Endothelial cell of umbilical vein (primary cell): Measurements from ENCODE around the gene TRAPPC5. TPM values are rescaled to one million over a fixed set of nuclear protein-coding genes. Genes with fewer than 3 reads are reported as not detected.

Experiments used
- BruUV-seq: library from RNA; stranded (reverse); fragments of 400-500 nt; replicated peaks from 2 replicates; lab custom pipeline; 2021; lab: Mats Ljungman, UMichigan
- CTCF ChIA-PET: fragments of 300-600, 350-600 bp; sonication (Branson Sonifier 250); formaldehyde crosslinking; loops from one replicate; lab custom pipeline; 2021; ENCODE audit warnings: antibody characterized with exemption, inconsistent platforms; lab: Charles Lee
- POLR2A ChIA-PET: fragments of 300-600, 350-600 bp; sonication (Branson Sonifier 250); formaldehyde crosslinking; loops from one replicate; lab custom pipeline; 2021; ENCODE audit warnings: antibody characterized with exemption, inconsistent platforms; lab: Charles Lee
- DNase-seq: peaks from one replicate; pipeline ENCODE4 v3.0.0-alpha.2; 2011; ENCODE audit warnings: low read depth, low spot score
- FAIRE-seq: peaks from 2 replicates; lab custom pipeline; 2011; peaks lifted over from hg19 to GRCh38; lab: Jason Lieb, UNC
- H2AFZ ChIP-seq: 2 replicates; pipeline ENCODE4 v1.6.0; 2012; ENCODE audit warnings: low read depth, low read length, control low read depth, inconsistent platforms
- H3K27ac ChIP-seq: 2 replicates; pipeline ENCODE4 v1.5.1; 2011; ENCODE audit warnings: low read depth, mild to moderate bottlenecking, control low read depth, low read length, moderate library complexity; ENCODE audit not compliant: insufficient read depth
- H3K27me3 ChIP-seq, 2 experiments: 2 replicates each; pipeline versions ENCODE4 v1.6.0 to v1.6.1; 2011; ENCODE audit warnings: low read length in 2 of 2, mixed read lengths in 1 of 2; ENCODE audit not compliant: control insufficient read depth in 2 of 2, insufficient read depth in 2 of 2
- H3K36me3 ChIP-seq, 2 experiments: 2 replicates in 1 of 2; 3 replicates in 1 of 2; pipeline ENCODE4 v1.5.1; 2011; ENCODE audit warnings: low read length in 2 of 2, mild to moderate bottlenecking in 1 of 2, moderate library complexity in 1 of 2; ENCODE audit not compliant: control insufficient read depth in 2 of 2, insufficient read depth in 2 of 2; ENCODE audit errors: extremely low read depth in 1 of 2
- H3K4me1 ChIP-seq: 3 replicates; pipeline ENCODE4 v1.5.1; 2011; ENCODE audit warnings: mild to moderate bottlenecking, low read length; ENCODE audit not compliant: control insufficient read depth, insufficient read depth; ENCODE audit errors: extremely low read depth
- H3K4me2 ChIP-seq: 2 replicates; pipeline ENCODE4 v1.6.1; 2011; ENCODE audit warnings: low read length, control low read depth, mixed read lengths; ENCODE audit not compliant: insufficient read depth
- H3K4me3 ChIP-seq, 3 experiments: fragments of 200-600 bp in 1 of 3; sonication (generic), shearing (Covaris generic) in 1 of 3; replicated peaks in 1 of 3; 2 replicates each; pipeline ENCODE4 v1.5.1; 2011 to 2016; ENCODE audit warnings: control low read depth in 3 of 3, low read length in 3 of 3, mild to moderate bottlenecking in 2 of 3, inconsistent platforms in 1 of 3, low read depth in 1 of 3, moderate library complexity in 1 of 3; ENCODE audit not compliant: insufficient read depth in 1 of 3
- H3K79me2 ChIP-seq: 2 replicates; pipeline ENCODE4 v1.6.0; 2012; ENCODE audit warnings: low read length, inconsistent platforms; ENCODE audit not compliant: control insufficient read depth, insufficient read depth
- H3K9ac ChIP-seq: replicated peaks from 2 replicates; pipeline ENCODE3; 2011; ENCODE audit warnings: low read length, control low read depth; ENCODE audit not compliant: insufficient read depth; ENCODE audit errors: extremely low read depth
- H3K9me1 ChIP-seq: replicated peaks from 3 replicates; pipeline ENCODE4 v1.6.0; 2011; ENCODE audit warnings: mild to moderate bottlenecking, low read length; ENCODE audit not compliant: control insufficient read depth, insufficient read depth; ENCODE audit errors: extremely low read depth
- H3K9me3 ChIP-seq: replicated peaks from 2 replicates; pipeline ENCODE4 v1.5.1; 2012; ENCODE audit warnings: low read length, inconsistent platforms; ENCODE audit not compliant: control insufficient read depth, insufficient read depth
- H4K20me1 ChIP-seq: replicated peaks from 2 replicates; pipeline ENCODE3; 2011; ENCODE audit warnings: mild to moderate bottlenecking, low read length; ENCODE audit not compliant: control insufficient read depth, insufficient read depth; ENCODE audit errors: extremely low read depth
- EZH2 ChIP-seq: IDR thresholded peaks from 2 replicates; pipeline ENCODE4 v1.6.1; 2012; ENCODE audit warnings: borderline replicate concordance, low read depth, mild to moderate bottlenecking, moderate library complexity, low read length, inconsistent platforms; ENCODE audit not compliant: severe bottlenecking
- FOS ChIP-seq: IDR thresholded peaks from 2 replicates; pipeline ENCODE4 v1.6.1; 2011; ENCODE audit warnings: mild to moderate bottlenecking, low read length, moderate library complexity, borderline replicate concordance; ENCODE audit not compliant: insufficient read depth
- GATA2 ChIP-seq: IDR thresholded peaks from 2 replicates; pipeline ENCODE4 v1.7.0; 2011; ENCODE audit warnings: low read depth, mild to moderate bottlenecking, moderate library complexity, mixed read lengths, low read length; ENCODE audit not compliant: insufficient read length, insufficient read depth
- JUN ChIP-seq: IDR thresholded peaks from 2 replicates; pipeline ENCODE4 v1.6.1; 2011; ENCODE audit warnings: borderline replicate concordance, low read depth; ENCODE audit not compliant: insufficient read length, insufficient read depth
- MAX ChIP-seq: IDR thresholded peaks from 2 replicates; pipeline ENCODE4 v1.6.1; 2011; ENCODE audit not compliant: insufficient read depth, insufficient read length
- MYC ChIP-seq: IDR thresholded peaks from one replicate; pipeline ENCODE4 v1.6.1; 2011; ENCODE audit warnings: mild to moderate bottlenecking, low read depth, low read length
- POLR2A ChIP-seq: IDR thresholded peaks from 2 replicates; pipeline ENCODE4 v1.6.1; 2012; ENCODE audit warnings: low read depth, mild to moderate bottlenecking, control low read depth, low read length
- POLR2AphosphoS5 ChIP-seq: IDR thresholded peaks from 2 replicates; pipeline ENCODE4 v1.6.1; 2012; ENCODE audit warnings: low read depth, mild to moderate bottlenecking, control low read depth, low read length, moderate library complexity; ENCODE audit not compliant: insufficient read depth
- dilution Hi-C: fragments of 300-500 bp; cut with MboI; formaldehyde crosslinking; loops from one replicate; pipeline ENCODE4 v1.15.0; 2019; ENCODE audit warnings: low sequenced_read_pairs; ENCODE audit not compliant: extremely low pct_ligation_motif_present
- intact Hi-C: fragments of 100-400 bp; cut with micrococcal nuclease; formaldehyde crosslinking; loops from one replicate; pipeline ENCODE4 v1.10.0; 2022
- polyA plus RNA-seq, 4 experiments: library from polyadenylated mRNA; depleted of rRNA in 3 of 4; stranded (reverse) in 3 of 4; unstranded in 1 of 4; fragments of >200 nt; gene quantifications; 2 replicates each; pipeline versions ENCODE4 v1.2.1 to v1.2.3, GENCODE V29; 2011 to 2012; ENCODE audit warnings: missing spikeins in 1 of 4
- total RNA-seq: library from RNA; stranded (reverse); gene quantifications from 2 replicates; pipeline ENCODE4 v1.2.3, GENCODE V29; 2021
- TF ChIP-seq, protein P1 (sequence below), 2 donors: IDR thresholded peaks; 1 replicate in 1 of 2; 2 replicates in 1 of 2; pipeline ENCODE4 v1.5.1; 2011; ENCODE audit warnings: low read length in 2 of 2, mild to moderate bottlenecking in 2 of 2, moderate library complexity in 2 of 2, control low read depth in 1 of 2, inconsistent platforms in 1 of 2, low read depth in 1 of 2; ENCODE audit not compliant: insufficient read depth in 1 of 2; ENCODE audit errors: extremely low read depth in 1 of 2

The TRAPPC5 gene
- total and polyA plus RNA-seq, 2 donors (not counting 3 experiments of a cell fraction or from before 2014, with no cell fraction given): 114 to 172 TPM

DNA sequence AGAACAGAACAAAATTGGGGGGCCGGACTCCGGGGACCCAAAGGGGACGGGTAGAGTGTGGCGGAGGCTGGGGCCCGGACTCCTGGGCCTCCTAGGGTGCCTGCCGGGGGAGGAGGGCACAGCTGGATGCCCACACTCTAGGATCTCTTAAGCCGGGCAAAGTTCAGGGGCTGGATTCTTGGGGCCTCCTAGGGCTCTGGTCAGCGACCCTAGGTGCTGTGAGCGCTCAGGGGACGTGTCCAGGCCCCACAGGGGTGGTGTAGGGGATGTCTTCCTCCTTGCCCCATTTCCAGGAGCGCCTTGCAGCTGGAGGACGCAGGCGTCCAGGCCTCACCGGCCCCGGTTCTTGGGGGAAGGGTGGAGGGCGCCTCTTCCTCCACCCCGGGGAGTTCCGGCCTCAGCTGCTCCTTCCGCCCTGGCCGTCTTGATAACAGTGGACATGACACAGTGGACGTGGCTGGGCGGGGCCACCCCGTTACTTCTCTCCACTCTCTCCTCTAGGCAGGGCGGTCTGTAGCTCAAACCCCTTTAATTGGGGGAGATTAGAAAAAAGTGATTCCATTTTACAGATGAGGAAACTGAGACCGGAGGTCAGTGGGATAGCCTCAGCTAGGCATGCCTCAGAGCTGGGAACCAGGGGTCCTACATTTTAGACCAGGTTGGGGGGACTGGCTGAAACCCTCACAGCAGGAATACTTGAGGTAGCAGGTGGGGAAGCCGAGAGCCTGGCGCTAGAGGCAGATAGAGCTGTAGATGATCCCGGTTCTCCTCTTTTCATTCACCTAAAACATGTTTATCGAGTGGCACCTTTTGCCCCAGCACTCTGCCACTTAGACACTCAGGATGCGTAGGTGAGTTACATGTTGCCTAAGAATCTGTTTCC is 43.0 kb upstream of the TRAPPC5 start:
- peak; percentile 69 for FAIRE-seq
- POLR2A ChIA-PET: no interaction called here

DNA sequence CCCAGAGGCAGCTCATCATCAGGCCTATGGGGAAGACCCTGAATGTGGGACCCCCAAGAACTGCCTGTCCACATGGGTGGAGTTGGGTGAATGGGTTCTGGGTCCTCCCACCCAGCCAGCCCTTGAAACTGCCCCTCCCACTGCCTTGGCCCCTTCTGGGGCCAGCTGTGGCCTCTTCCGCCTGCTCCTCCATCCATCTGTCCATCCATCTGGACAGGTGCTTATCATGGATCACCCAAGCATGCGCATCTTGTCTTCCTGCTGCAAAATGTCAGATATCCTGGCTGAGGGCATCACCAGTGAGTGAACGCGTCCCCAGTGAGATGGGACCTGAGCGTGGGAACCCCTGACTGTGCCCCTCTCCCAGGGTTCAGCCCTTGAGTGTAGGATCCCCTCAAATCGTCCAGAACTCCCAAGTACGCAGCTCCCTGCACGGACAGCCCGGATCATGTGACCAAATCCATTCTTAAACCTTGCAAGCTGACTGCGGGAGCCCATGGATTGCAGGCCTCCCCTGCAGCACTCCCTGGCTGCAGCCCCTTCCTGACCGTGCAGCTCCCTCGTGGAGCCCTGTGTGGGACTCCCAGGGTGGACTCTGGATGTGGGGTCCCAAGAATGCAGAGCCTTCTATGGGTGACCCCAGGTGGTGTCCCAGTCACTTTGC is 41.7 kb upstream of the TRAPPC5 start:
- H3K9ac ChIP-seq: no peak overlapping the region
- peaks cover 7% of the 10 kb centered on the region for H3K4me1 ChIP-seq
- H2AFZ ChIP-seq: no peak overlapping the region
- DNase-seq (no peak), FAIRE-seq (no peak)
- no peaks in the 10 kb centered on the region for H3K27me3 ChIP-seq
- CTCF ChIA-PET: interaction anchor here (1.3 kb wide), 1 partner anchor 9 kb away, joined by 4 read pairs; the partner anchor contains the start of genes PET100 and XAB2
- no TSS peak for BruUV-seq
- no peaks in the 10 kb centered on the region for H3K36me3 ChIP-seq
- H3K79me2 ChIP-seq: no peaks in the 10 kb centered on the region
- H3K9me1 ChIP-seq: no peaks in the 10 kb centered on the region
- no peak overlapping the region for H3K27ac ChIP-seq
- no peaks in the 10 kb centered on the region for H3K9me3 ChIP-seq
- intact Hi-C loops (no loop called here), dilution Hi-C loops (no loop called here)
- H3K4me2 ChIP-seq: no peak overlapping the region
- H4K20me1 ChIP-seq: no peaks in the 10 kb centered on the region
- TF ChIP-seq POLR2A (no peak), POLR2AphosphoS5 (no peak), FOS (no peak), JUN (no peak), EZH2 (no peak), GATA2 (no peak), MAX (no peak), MYC (no peak)
- TF ChIP-seq, protein P1, sequence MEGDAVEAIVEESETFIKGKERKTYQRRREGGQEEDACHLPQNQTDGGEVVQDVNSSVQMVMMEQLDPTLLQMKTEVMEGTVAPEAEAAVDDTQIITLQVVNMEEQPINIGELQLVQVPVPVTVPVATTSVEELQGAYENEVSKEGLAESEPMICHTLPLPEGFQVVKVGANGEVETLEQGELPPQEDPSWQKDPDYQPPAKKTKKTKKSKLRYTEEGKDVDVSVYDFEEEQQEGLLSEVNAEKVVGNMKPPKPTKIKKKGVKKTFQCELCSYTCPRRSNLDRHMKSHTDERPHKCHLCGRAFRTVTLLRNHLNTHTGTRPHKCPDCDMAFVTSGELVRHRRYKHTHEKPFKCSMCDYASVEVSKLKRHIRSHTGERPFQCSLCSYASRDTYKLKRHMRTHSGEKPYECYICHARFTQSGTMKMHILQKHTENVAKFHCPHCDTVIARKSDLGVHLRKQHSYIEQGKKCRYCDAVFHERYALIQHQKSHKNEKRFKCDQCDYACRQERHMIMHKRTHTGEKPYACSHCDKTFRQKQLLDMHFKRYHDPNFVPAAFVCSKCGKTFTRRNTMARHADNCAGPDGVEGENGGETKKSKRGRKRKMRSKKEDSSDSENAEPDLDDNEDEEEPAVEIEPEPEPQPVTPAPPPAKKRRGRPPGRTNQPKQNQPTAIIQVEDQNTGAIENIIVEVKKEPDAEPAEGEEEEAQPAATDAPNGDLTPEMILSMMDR (IDR thresholded peaks at IDR 0.05; ENCODE audit: extremely low read depth in 1 of 2, insufficient read depth in 1 of 2, low read depth in 1 of 2, low read length in 2 of 2): no peak
- H3K4me3 ChIP-seq: no peak overlapping the region
- POLR2A ChIA-PET: no interaction called here

More for the DNA sequence above, 43.0 kb upstream of the TRAPPC5 start:
- TF ChIP-seq POLR2AphosphoS5: peak; percentile 11
- no peak for TF ChIP-seq EZH2
- Histone ChIP-seq H3K9me1 (no peaks in the 10 kb centered on the region), H3K79me2 (no peaks in the 10 kb centered on the region), H2AFZ (peak overlapping the region; percentile 44), H3K4me2 (peak overlapping the region; percentile 32), H3K9me3 (no peaks in the 10 kb centered on the region), H3K36me3 (no peaks in the 10 kb centered on the region), H3K9ac (peak overlapping the region; percentile 49), H3K27ac (peak overlapping the region; percentile 58), H3K4me3 (peak overlapping the region; percentile 42 to 62 (median 61)), H3K4me1 (peaks cover 7% of the 10 kb centered on the region), H3K27me3 (no peaks in the 10 kb centered on the region), H4K20me1 (no peaks in the 10 kb centered on the region)
- DNase-seq: peak; percentile 22
- TSS peak; percentile 38 for BruUV-seq
- dilution Hi-C loops: no loop called here
- intact Hi-C loops: loop anchor here (1.0 kb wide), 1 partner anchor 8 kb away; the partner anchor contains the start of genes PET100 and XAB2
- CTCF ChIA-PET: interaction anchor here (0.8 to 1.3 kb wide), 4 partner anchors 8 to 232 kb away, joined by 3 to 4 read pairs (median 3); partner anchors contain the start of genes PET100, TRAPPC5 and XAB2
